ENCODE data around the gene MMS22L. TPM values are rescaled to one million over a fixed set of nuclear protein-coding genes. Genes with fewer than 3 reads are reported as not detected.

MMS22L gene
- 1 to 10 TPM; 1.1 to 1.6 (median 1.5) TPM for polyA plus RNA-seq

- no peak within 1 kb of the TSS for H3K27ac ChIP-seq (ENCODE audit: low read depth, low read length)
- WGBS, 3 donors: 0 to 1% (median 0%) methylated on average over 67 of the region's 67 CpGs
Observed at GRCh38 chr6:97282726-97283617, at the start of gene MMS22L. Gene MMS22L (minus strand): TSS chr6:97283216. CDS start chr6:97282477, 739 bp downstream.

GRCh38 chr6:97322811-97323210, 39.8 kb upstream of the MMS22L start:
- 66 to 83% (median 70%) methylated on average over 1 of the region's 1 CpG for WGBS, 3 donors

GRCh38 chr6:97322226-97322625, 39.2 kb upstream of the MMS22L start:
- no peak overlapping the region for H3K27ac ChIP-seq (ENCODE audit: low read depth, low read length)
- 96 to 100% (median 98%) methylated on average over 1 of the region's 1 CpG for WGBS, 3 donors

More at GRCh38 chr6:97322811-97323210, 39.8 kb upstream of the MMS22L start:
- no peak overlapping the region for H3K27ac ChIP-seq (ENCODE audit: low read depth, low read length)

GRCh38 chr6:97316978-97317377, 34.0 kb upstream of the MMS22L start:
- H3K27ac ChIP-seq (ENCODE audit: low read depth, low read length): no peak overlapping the region

- no peak overlapping the region for H3K27ac ChIP-seq (ENCODE audit: low read depth, low read length)
- 31 to 58% (median 53%) methylated on average over 1 of the region's 1 CpG for WGBS, 3 donors
Observed at GRCh38 chr6:97312241-97312640, 29.2 kb upstream of the MMS22L start.

- WGBS, 3 donors: 53 to 67% (median 66%) methylated on average over 1 of the region's 1 CpG
- no peak overlapping the region for H3K27ac ChIP-seq (ENCODE audit: low read depth, low read length)
Observed at GRCh38 chr6:97306544-97307320, 23.7 kb upstream of the MMS22L start.

GRCh38 chr6:97305414-97306066, 22.5 kb upstream of the MMS22L start:
- no peak overlapping the region for H3K27ac ChIP-seq (ENCODE audit: low read depth, low read length)
- 24 to 34% (median 33%) methylated on average over 8 of the region's 8 CpGs for WGBS, 3 donors

- WGBS, 3 donors: 74 to 79% (median 75%) methylated on average over 2 of the region's 2 CpGs
- no peak overlapping the region for H3K27ac ChIP-seq (ENCODE audit: low read depth, low read length)
Observed at GRCh38 chr6:97304701-97305100, 21.7 kb upstream of the MMS22L start.

- WGBS, 3 donors: 50 to 72% (median 67%) methylated on average over 3 of the region's 3 CpGs
Observed at GRCh38 chr6:97294451-97294850, 11.4 kb upstream of the MMS22L start.

GRCh38 chr6:97293198-97293696, 10.2 kb upstream of the MMS22L start:
- no peak overlapping the region for H3K27ac ChIP-seq (ENCODE audit: low read depth, low read length)
- WGBS, 3 donors: 83 to 89% (median 84%) methylated on average over 2 of the region's 2 CpGs

More at GRCh38 chr6:97294451-97294850, 11.4 kb upstream of the MMS22L start:
- H3K27ac ChIP-seq (ENCODE audit: low read depth, low read length): no peak overlapping the region

GRCh38 chr6:97292671-97293070, 9.7 kb upstream of the MMS22L start:
- WGBS, 3 donors: 38 to 56% (median 42%) methylated on average over 1 of the region's 1 CpG
- no peak overlapping the region for H3K27ac ChIP-seq (ENCODE audit: low read depth, low read length)

GRCh38 chr6:97291896-97292295, 8.9 kb upstream of the MMS22L start:
- no peak overlapping the region for H3K27ac ChIP-seq (ENCODE audit: low read depth, low read length)
- whole genome bisulfite sequencing, 3 donors: 73 to 83% (median 76%) methylated on average over 4 of the region's 4 CpGs

- 90 to 95% (median 93%) methylated on average over 4 of the region's 4 CpGs for WGBS, 3 donors
- H3K27ac ChIP-seq (ENCODE audit: low read depth, low read length): no peak overlapping the region
Observed at GRCh38 chr6:97289332-97289731, 6.3 kb upstream of the MMS22L start.

- no peak overlapping the region for H3K27ac ChIP-seq (ENCODE audit: low read depth, low read length)
Observed at GRCh38 chr6:97288188-97288587, 5.2 kb upstream of the MMS22L start.

GRCh38 chr6:97282238-97282725, 734 bp downstream of the MMS22L start:
- H3K27ac ChIP-seq (ENCODE audit: low read depth, low read length): no peak overlapping the region
- 1 to 3% (median 1%) methylated on average over 13 of the region's 13 CpGs for WGBS, 3 donors

GRCh38 chr6:97280766-97281165, 2.2 kb downstream of the MMS22L start:
- H3K27ac ChIP-seq (ENCODE audit: low read depth, low read length): no peak overlapping the region
- WGBS, 3 donors: 88 to 93% (median 90%) methylated on average over 1 of the region's 1 CpG

GRCh38 chr6:97275804-97276203, 7.2 kb downstream of the MMS22L start:
- WGBS, 3 donors: 93 to 96% (median 95%) methylated on average over 4 of the region's 4 CpGs

GRCh38 chr6:97269821-97270220, 13.2 kb downstream of the MMS22L start:
- WGBS, 3 donors: 42 to 89% (median 84%) methylated on average over 1 of the region's 1 CpG
- no peak overlapping the region for H3K27ac ChIP-seq (ENCODE audit: low read depth, low read length)

More at GRCh38 chr6:97275804-97276203, 7.2 kb downstream of the MMS22L start:
- no peak overlapping the region for H3K27ac ChIP-seq (ENCODE audit: low read depth, low read length)

All from adipose tissue (tissue), 3 donors.